GM06990 (cell line): Measurements from ENCODE around the gene YIPF1.

Experiments
- DNase-seq: peaks from one replicate; pipeline ENCODE4 v3.0.0-alpha.2; 2011; ENCODE audit not compliant: insufficient read length; ENCODE audit errors: extremely low read depth
- H3K27me3 ChIP-seq: replicated peaks from 2 replicates; pipeline ENCODE4 v1.6.0; 2011; ENCODE audit warnings: low read length; ENCODE audit not compliant: control insufficient read depth, insufficient read depth
- H3K36me3 ChIP-seq: 2 replicates; pipeline ENCODE4 v1.5.1; 2011; ENCODE audit warnings: low read length; ENCODE audit not compliant: control insufficient read depth, insufficient read depth
- H3K4me3 ChIP-seq: replicated peaks from 2 replicates; pipeline ENCODE4 v1.5.1; 2011; ENCODE audit warnings: low read depth, mild to moderate bottlenecking, control low read depth, low read length
- CTCF ChIP-seq: IDR thresholded peaks from 2 replicates; pipeline ENCODE4 v1.5.1; 2011; ENCODE audit warnings: low read length, control low read depth, mild to moderate bottlenecking, inconsistent platforms; ENCODE audit not compliant: insufficient read depth, poor library complexity, severe bottlenecking

YIPF1 gene

GRCh38 chr1:53889304-53890298, at the start of gene YIPF1:
Gene YIPF1 (minus strand): TSS chr1:53889797. CDS start chr1:53888937, 860 bp downstream.
- DNase-seq: peak; percentile 91
- Histone ChIP-seq H3K36me3 (peaks cover 3% of the 10 kb centered on the region), H3K27me3 (no peaks in the 10 kb centered on the region), H3K4me3 (peak within 1 kb of the TSS; percentile 96)
- TF ChIP-seq CTCF: no peak

- Histone ChIP-seq H3K27me3 (no peaks in the 10 kb centered on the region), H3K4me3 (no peak overlapping the region), H3K36me3 (peaks cover 3% of the 10 kb centered on the region)
- DNase-seq: no peak
- no peak for TF ChIP-seq CTCF
These were observed 48.7 kb upstream of the YIPF1 start for GRCh38 chr1:53938136-53938830.

- H3K27me3 ChIP-seq: no peaks in the 10 kb centered on the region
- no peak for TF ChIP-seq CTCF
- no peak for DNase-seq
- H3K4me3 ChIP-seq: no peak overlapping the region
- peaks cover 3% of the 10 kb centered on the region for H3K36me3 ChIP-seq
These were observed 46.8 kb upstream of the YIPF1 start for GRCh38 chr1:53936430-53936829.

- H3K4me3 ChIP-seq: no peak overlapping the region
- H3K27me3 ChIP-seq: no peaks in the 10 kb centered on the region
- H3K36me3 ChIP-seq: peaks cover 3% of the 10 kb centered on the region
- TF ChIP-seq CTCF: no peak
- no peak for DNase-seq
These were observed 44.7 kb upstream of the YIPF1 start for GRCh38 chr1:53934170-53934765.

- peaks cover 8% of the 10 kb centered on the region for H3K36me3 ChIP-seq
- no peaks in the 10 kb centered on the region for H3K27me3 ChIP-seq
- no peak for DNase-seq
- TF ChIP-seq CTCF: no peak
- H3K4me3 ChIP-seq: no peak overlapping the region
These were observed 41.9 kb upstream of the YIPF1 start for GRCh38 chr1:53931523-53931922.
